Measurements from ENCODE around the gene XNDC1N.

GRCh38 chr11:71935338-71935925 is 7.0 kb upstream of the XNDC1N start:
- TF ChIP-seq, protein P1, sequence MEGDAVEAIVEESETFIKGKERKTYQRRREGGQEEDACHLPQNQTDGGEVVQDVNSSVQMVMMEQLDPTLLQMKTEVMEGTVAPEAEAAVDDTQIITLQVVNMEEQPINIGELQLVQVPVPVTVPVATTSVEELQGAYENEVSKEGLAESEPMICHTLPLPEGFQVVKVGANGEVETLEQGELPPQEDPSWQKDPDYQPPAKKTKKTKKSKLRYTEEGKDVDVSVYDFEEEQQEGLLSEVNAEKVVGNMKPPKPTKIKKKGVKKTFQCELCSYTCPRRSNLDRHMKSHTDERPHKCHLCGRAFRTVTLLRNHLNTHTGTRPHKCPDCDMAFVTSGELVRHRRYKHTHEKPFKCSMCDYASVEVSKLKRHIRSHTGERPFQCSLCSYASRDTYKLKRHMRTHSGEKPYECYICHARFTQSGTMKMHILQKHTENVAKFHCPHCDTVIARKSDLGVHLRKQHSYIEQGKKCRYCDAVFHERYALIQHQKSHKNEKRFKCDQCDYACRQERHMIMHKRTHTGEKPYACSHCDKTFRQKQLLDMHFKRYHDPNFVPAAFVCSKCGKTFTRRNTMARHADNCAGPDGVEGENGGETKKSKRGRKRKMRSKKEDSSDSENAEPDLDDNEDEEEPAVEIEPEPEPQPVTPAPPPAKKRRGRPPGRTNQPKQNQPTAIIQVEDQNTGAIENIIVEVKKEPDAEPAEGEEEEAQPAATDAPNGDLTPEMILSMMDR (IDR thresholded peaks at IDR 0.05; ENCODE audit: poor library complexity, severe bottlenecking) = no peak
- TF ChIP-seq EP300 (conservative IDR thresholded peaks at IDR 0.05; ENCODE audit: poor library complexity, severe bottlenecking) (no peak), EZH2 (IDR thresholded peaks at IDR 0.05; ENCODE audit: borderline replicate concordance, insufficient read depth, low read length, poor library complexity, severe bottlenecking) (no peak), POLR2AphosphoS5 (IDR thresholded peaks at IDR 0.05) (no peak), TAF1 (IDR thresholded peaks at IDR 0.05; ENCODE audit: low read depth) (no peak), MXI1 (conservative IDR thresholded peaks at IDR 0.05; ENCODE audit: poor library complexity, severe bottlenecking) (no peak)
